ENCODE measurements around the gene KREMEN1. TPM values are rescaled to one million over a fixed set of nuclear protein-coding genes. Genes with fewer than 3 reads are reported as not detected.

The KREMEN1 gene
- total RNA-seq, 1 experiment from 2014 or later, result 31.9 TPM

- Histone ChIP-seq H3K9me2 (ENCODE audit: insufficient read depth) (no peaks in the 10 kb centered on the region), H3K27ac (ENCODE audit: low read depth, low read length) (no peak overlapping the region), H3K79me2 (ENCODE audit: insufficient read depth, low read length) (no peaks in the 10 kb centered on the region), H3K27me3 (ENCODE audit: insufficient read depth, low read length) (no peaks in the 10 kb centered on the region), H2AFZ (ENCODE audit: low read depth, low read length, poor library complexity, severe bottlenecking) (no peak overlapping the region), H3K4me2 (ENCODE audit: low read length) (no peak overlapping the region), H3K36me3 (ENCODE audit: control insufficient read depth in 1 of 2, insufficient read depth in 2 of 2, low read length in 2 of 2) (no peaks in the 10 kb centered on the region), H3K9me3 (ENCODE audit: control insufficient read depth in 1 of 2, insufficient read depth in 1 of 2, low read depth in 1 of 2, low read length in 2 of 2) (no peaks in the 10 kb centered on the region), H3K4me3 (replicated peaks in 1 of 2; ENCODE audit: low read depth in 1 of 2, low read length in 2 of 2) (no peak overlapping the region), H3K4me1 (ENCODE audit: control insufficient read depth in 1 of 2, insufficient read depth in 2 of 2, low read length in 2 of 2) (no peaks in the 10 kb centered on the region), H4K20me1 (ENCODE audit: insufficient read depth) (no peaks in the 10 kb centered on the region), H3K9ac (ENCODE audit: low read length) (no peak overlapping the region)
- ATAC-seq (no peak), DNase-seq (ENCODE audit: low read depth, low spot score) (no peak)
- BruUV-seq (replicated peaks), result no TSS peak
- intact Hi-C loops (cut with micrococcal nuclease), result no loop called here
- TF ChIP-seq REST (IDR thresholded peaks at IDR 0.05; ENCODE audit: low read depth), result no peak
- TF ChIP-seq SIN3A (IDR thresholded peaks at IDR 0.05; ENCODE audit: low read depth), result no peak
- no peak for TF ChIP-seq YY1 (IDR thresholded peaks at IDR 0.05; ENCODE audit: extremely low read depth, insufficient replicate concordance, low read depth, low read length)
- no peak for TF ChIP-seq POLR2AphosphoS5 (IDR thresholded peaks at IDR 0.05; ENCODE audit: low read depth, low read length)
- TF ChIP-seq EZH2 (IDR thresholded peaks at IDR 0.05), result no peak
- POLR2A ChIA-PET, result no interaction called here
- RAD21 ChIA-PET (ENCODE audit: low non-redundant PET in 1 of 2, low total read pairs in 2 of 2, uncharacterized antibody in 2 of 2, unreplicated experiment in 2 of 2), result no interaction called here
- CTCF ChIA-PET, result interaction anchor here (3.0 kb wide), 1 partner anchor 16 kb away, joined by 13 read pairs; no protein-coding TSS in a partner anchor
Measured at GRCh38 chr22:29056472-29056871, 16.4 kb upstream of the KREMEN1 start.

- Histone ChIP-seq H3K27ac (ENCODE audit: low read depth, low read length) (no peak overlapping the region), H3K36me3 (ENCODE audit: control insufficient read depth in 1 of 2, insufficient read depth in 2 of 2, low read length in 2 of 2) (no peaks in the 10 kb centered on the region), H3K4me3 (replicated peaks in 1 of 2; ENCODE audit: low read depth in 1 of 2, low read length in 2 of 2) (no peak overlapping the region), H3K4me2 (ENCODE audit: low read length) (no peak overlapping the region), H2AFZ (ENCODE audit: low read depth, low read length, poor library complexity, severe bottlenecking) (no peak overlapping the region), H3K9me3 (ENCODE audit: control insufficient read depth in 1 of 2, insufficient read depth in 1 of 2, low read depth in 1 of 2, low read length in 2 of 2) (no peaks in the 10 kb centered on the region), H3K9me2 (ENCODE audit: insufficient read depth) (no peaks in the 10 kb centered on the region), H3K4me1 (ENCODE audit: control insufficient read depth in 1 of 2, insufficient read depth in 2 of 2, low read length in 2 of 2) (no peaks in the 10 kb centered on the region), H4K20me1 (ENCODE audit: insufficient read depth) (no peaks in the 10 kb centered on the region), H3K79me2 (ENCODE audit: insufficient read depth, low read length) (no peaks in the 10 kb centered on the region), H3K27me3 (ENCODE audit: insufficient read depth, low read length) (no peaks in the 10 kb centered on the region), H3K9ac (ENCODE audit: low read length) (no peak overlapping the region)
- DNase-seq (ENCODE audit: low read depth, low spot score) (no peak), ATAC-seq (no peak)
- POLR2A ChIA-PET, result no interaction called here
- no TSS peak for BruUV-seq (replicated peaks)
- TF ChIP-seq CTCF (IDR thresholded peaks at IDR 0.05 in 2 of 3, conservative IDR thresholded peaks at IDR 0.05 in 1 of 3; ENCODE audit: borderline replicate concordance in 1 of 3, insufficient read depth in 1 of 3, low read depth in 2 of 3, low read length in 2 of 3), result peak in 1 of 3 experiments; percentile 19; a peak in 1 of 6 replicates
- TF ChIP-seq JUND (IDR thresholded peaks at IDR 0.05), result no peak
- no peak for TF ChIP-seq EGR1 (IDR thresholded peaks at IDR 0.05; ENCODE audit: low read depth)
- no peak for TF ChIP-seq ZNF274 (IDR thresholded peaks at IDR 0.05; ENCODE audit: low read depth, low read length)
- RAD21 ChIA-PET (ENCODE audit: low non-redundant PET in 1 of 2, low total read pairs in 2 of 2, uncharacterized antibody in 2 of 2, unreplicated experiment in 2 of 2), result no interaction called here
- CTCF ChIA-PET, result no interaction called here
- intact Hi-C loops (cut with micrococcal nuclease), result no loop called here
Measured at GRCh38 chr22:29060251-29060869, 12.5 kb upstream of the KREMEN1 start.
